ENCODE results near the gene PRPF6. TPM values are rescaled to one million over a fixed set of nuclear protein-coding genes. Genes with fewer than 3 reads are reported as not detected.

PRPF6 gene
- total RNA-seq, 1 donor from 2014 or later, result 52.6 TPM

DNA sequence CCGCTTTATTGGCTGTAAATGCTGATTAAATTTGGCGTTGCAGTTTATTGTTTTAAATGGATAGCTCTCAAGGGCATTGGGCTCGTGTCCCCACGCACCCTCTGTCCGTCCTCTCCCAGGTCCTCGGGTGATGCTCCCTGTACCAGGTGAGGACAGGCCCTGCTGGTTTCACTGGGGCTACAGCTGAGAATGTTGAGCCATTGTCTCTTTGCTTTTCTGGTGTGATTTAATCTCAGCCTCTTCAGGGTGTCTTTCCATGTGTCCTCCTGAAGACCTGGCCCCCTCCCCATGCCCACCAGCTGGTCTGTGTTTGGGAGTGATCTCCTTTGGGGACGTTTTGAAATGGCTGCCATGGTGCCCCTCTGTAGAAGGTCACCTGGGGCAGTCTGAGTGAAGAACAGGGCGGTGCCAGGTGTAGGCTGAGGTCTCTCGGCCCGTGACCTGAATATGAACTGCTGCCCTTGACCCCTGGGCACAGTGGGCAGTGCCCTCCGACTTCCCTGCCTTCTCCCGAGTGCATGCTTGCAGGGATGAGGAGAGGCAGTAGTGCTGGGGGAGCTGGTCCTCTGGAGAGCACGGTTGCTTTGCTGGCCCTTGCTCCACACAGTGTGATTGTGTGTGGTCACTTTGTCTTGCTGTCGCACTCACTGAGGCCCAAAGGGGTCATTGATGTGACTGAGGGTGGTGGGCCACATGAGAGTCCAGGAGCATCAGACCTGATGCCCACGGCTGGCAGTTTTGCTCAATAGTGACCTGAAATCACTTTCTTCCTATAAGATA lies 42.6 kb downstream of the PRPF6 start:
- no peaks in the 10 kb centered on the region for H3K9me3 ChIP-seq (ENCODE audit: insufficient read depth, low read depth, low read length)
- peaks cover 43% of the 10 kb centered on the region for H4K20me1 ChIP-seq (ENCODE audit: insufficient read depth, low read length)
- Mint-ChIP-seq H3K4me3 (ENCODE audit: unreplicated experiment) (no peak overlapping the region), H3K4me1 (ENCODE audit: low read depth, unreplicated experiment) (peaks cover 3% of the 10 kb centered on the region), H3K27me3 (ENCODE audit: low read depth, unreplicated experiment) (no peaks in the 10 kb centered on the region), H3K9me3 (ENCODE audit: unreplicated experiment) (no peaks in the 10 kb centered on the region), H3K36me3 (ENCODE audit: low read depth, unreplicated experiment) (peaks cover 29% of the 10 kb centered on the region), H3K27ac (ENCODE audit: unreplicated experiment) (peak overlapping the region; percentile 18)
- peaks cover 19% of the 10 kb centered on the region for H3K36me3 ChIP-seq (ENCODE audit: insufficient read depth, low read length)
- no peaks in the 10 kb centered on the region for H3K79me2 ChIP-seq (ENCODE audit: insufficient read depth, low read length)
- TF ChIP-seq, protein P1, sequence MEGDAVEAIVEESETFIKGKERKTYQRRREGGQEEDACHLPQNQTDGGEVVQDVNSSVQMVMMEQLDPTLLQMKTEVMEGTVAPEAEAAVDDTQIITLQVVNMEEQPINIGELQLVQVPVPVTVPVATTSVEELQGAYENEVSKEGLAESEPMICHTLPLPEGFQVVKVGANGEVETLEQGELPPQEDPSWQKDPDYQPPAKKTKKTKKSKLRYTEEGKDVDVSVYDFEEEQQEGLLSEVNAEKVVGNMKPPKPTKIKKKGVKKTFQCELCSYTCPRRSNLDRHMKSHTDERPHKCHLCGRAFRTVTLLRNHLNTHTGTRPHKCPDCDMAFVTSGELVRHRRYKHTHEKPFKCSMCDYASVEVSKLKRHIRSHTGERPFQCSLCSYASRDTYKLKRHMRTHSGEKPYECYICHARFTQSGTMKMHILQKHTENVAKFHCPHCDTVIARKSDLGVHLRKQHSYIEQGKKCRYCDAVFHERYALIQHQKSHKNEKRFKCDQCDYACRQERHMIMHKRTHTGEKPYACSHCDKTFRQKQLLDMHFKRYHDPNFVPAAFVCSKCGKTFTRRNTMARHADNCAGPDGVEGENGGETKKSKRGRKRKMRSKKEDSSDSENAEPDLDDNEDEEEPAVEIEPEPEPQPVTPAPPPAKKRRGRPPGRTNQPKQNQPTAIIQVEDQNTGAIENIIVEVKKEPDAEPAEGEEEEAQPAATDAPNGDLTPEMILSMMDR (IDR thresholded peaks at IDR 0.05; ENCODE audit: insufficient read depth, low read depth, low read length), result no peak
- TF ChIP-seq EZH2 (IDR thresholded peaks at IDR 0.05; ENCODE audit: insufficient read depth, low read length), result no peak
- no peaks in the 10 kb centered on the region for H3K4me1 ChIP-seq (ENCODE audit: insufficient read depth, low read length)
- no peak overlapping the region for H3K9ac ChIP-seq (ENCODE audit: low read length)
- H3K4me2 ChIP-seq (ENCODE audit: low read length), result no peak overlapping the region
- DNase-seq (ENCODE audit: low read depth), result no peak
- no peak overlapping the region for H3K4me3 ChIP-seq (ENCODE audit: insufficient read depth, low read depth, low read length)
- H3K27me3 ChIP-seq (ENCODE audit: insufficient read depth, low read length), result no peaks in the 10 kb centered on the region
- no peak overlapping the region for H3K27ac ChIP-seq (ENCODE audit: low read depth, low read length)
- FAIRE-seq, result no peak
- H2AFZ ChIP-seq (ENCODE audit: low read depth, low read length), result no peak overlapping the region

DNA sequence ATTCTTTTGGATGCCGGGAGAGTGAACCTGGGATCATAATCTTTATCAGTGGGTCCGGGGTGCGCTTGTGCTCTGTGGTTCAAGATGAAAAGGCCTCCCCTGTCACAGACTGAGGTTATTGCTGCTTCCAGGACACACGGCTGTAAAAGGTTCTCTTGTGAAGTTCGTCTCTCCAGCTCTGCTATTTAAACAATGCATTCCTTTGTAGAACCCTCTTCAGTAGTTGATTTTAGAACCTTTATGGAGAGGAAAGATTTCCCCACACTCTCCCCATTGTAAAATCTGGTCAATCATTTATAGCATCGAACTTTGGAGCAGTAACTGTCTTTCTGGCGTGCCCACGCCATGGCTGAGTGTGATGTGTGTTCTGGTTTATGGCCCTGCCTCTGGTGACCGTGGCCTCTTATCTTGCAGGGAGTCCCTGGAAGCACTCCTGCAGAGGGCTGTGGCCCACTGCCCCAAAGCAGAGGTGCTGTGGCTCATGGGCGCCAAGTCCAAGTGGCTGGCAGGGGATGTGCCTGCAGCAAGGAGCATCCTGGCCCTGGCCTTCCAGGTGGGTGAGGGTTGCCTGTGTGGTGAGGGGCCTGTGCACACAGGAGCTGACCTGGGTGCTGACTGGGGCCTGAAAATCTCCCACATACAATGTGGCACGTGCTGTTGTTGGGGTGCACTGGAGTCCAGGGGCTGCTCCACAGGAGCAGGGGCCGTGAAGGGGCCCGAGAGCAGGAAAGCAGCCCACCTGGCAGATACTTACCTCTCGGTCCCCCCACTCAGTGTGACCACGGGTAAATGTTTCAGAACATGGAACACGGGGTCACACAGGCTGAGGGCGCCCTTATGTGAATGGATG lies 43.4 kb downstream of the PRPF6 start:
- DNase-seq (ENCODE audit: low read depth) (no peak), FAIRE-seq (no peak)
- Histone ChIP-seq H2AFZ (ENCODE audit: low read depth, low read length) (no peak overlapping the region), H3K9ac (ENCODE audit: low read length) (no peak overlapping the region), H3K27me3 (ENCODE audit: insufficient read depth, low read length) (no peaks in the 10 kb centered on the region), H3K4me2 (ENCODE audit: low read length) (no peak overlapping the region), H3K9me3 (ENCODE audit: insufficient read depth, low read depth, low read length) (no peaks in the 10 kb centered on the region), H3K4me1 (ENCODE audit: insufficient read depth, low read length) (no peaks in the 10 kb centered on the region), H3K4me3 (ENCODE audit: insufficient read depth, low read depth, low read length) (no peak overlapping the region), H3K36me3 (ENCODE audit: insufficient read depth, low read length) (peaks cover 17% of the 10 kb centered on the region), H3K79me2 (ENCODE audit: insufficient read depth, low read length) (no peaks in the 10 kb centered on the region), H3K27ac (ENCODE audit: low read depth, low read length) (no peak overlapping the region), H4K20me1 (ENCODE audit: insufficient read depth, low read length) (peaks cover 47% of the 10 kb centered on the region)
- H3K9me3 Mint-ChIP-seq (ENCODE audit: unreplicated experiment), result no peaks in the 10 kb centered on the region
- H3K27ac Mint-ChIP-seq (ENCODE audit: unreplicated experiment), result no peak overlapping the region
- H3K4me1 Mint-ChIP-seq (ENCODE audit: low read depth, unreplicated experiment), result peaks cover 3% of the 10 kb centered on the region
- H3K4me3 Mint-ChIP-seq (ENCODE audit: unreplicated experiment), result no peak overlapping the region
- no peaks in the 10 kb centered on the region for H3K27me3 Mint-ChIP-seq (ENCODE audit: low read depth, unreplicated experiment)
- TF ChIP-seq, protein P1 (IDR thresholded peaks at IDR 0.05; ENCODE audit: insufficient read depth, low read depth, low read length), result no peak
- no peak for TF ChIP-seq EZH2 (IDR thresholded peaks at IDR 0.05; ENCODE audit: insufficient read depth, low read length)
- H3K36me3 Mint-ChIP-seq (ENCODE audit: low read depth, unreplicated experiment), result peaks cover 29% of the 10 kb centered on the region
